ENCODE results near the gene CCNJ.

CCNJ gene

GRCh38 chr10:96072674-96073073 is 29.3 kb downstream of the CCNJ start:
- no peak for DNase-seq

- DNase-seq = no peak
These were observed 30.3 kb downstream of the CCNJ start for GRCh38 chr10:96073722-96074121.

GRCh38 chr10:96074776-96075175 is 31.4 kb downstream of the CCNJ start:
- DNase-seq = no peak

- peak; percentile 7 for DNase-seq
These were observed 32.6 kb downstream of the CCNJ start for GRCh38 chr10:96075977-96076376.

- DNase-seq = no peak
These were observed 33.8 kb downstream of the CCNJ start for GRCh38 chr10:96077156-96077555.

DNA sequence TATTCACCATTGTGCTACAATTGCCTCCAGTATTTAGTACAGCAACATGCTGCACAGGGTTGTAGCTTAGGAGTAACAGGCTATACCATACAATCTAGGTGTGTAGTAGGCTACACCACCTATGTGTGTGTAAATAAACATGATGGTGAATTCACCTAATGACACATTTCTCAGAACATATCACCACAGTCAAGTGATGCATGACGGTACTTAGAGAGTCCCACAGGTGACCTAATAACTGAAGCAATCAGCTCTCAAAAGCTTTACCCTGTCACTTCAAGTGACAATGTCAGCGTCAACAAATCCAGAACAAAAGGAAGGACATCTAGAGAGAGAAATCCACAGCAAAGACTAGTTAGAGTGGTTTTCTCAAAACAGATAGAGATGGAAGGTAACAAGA is 38.8 kb downstream of the CCNJ start:
- DNase-seq = no peak

- no peak for DNase-seq
These were observed 39.4 kb downstream of the CCNJ start for GRCh38 chr10:96082748-96083147.

DNA sequence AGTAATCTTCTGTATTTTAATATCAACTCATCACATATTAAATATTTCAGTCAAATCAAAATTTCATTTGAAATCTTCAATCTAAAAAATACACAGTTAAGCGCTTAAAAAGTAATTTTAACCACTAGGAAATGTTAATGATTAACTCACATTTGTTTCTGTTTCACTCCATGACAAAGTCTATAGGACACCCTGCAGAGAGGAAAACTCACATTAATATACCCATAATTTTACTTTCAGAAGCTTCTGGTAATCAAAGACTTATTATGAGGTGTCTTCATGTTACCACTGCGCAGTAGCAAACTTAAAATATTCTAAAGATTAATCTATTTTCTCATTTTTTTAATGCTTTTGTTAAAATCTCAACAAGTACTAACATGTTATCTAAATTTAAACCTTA is 45.7 kb downstream of the CCNJ start:
- DNase-seq = no peak

- DNase-seq = peak; percentile 87
These were observed 46.5 kb downstream of the CCNJ start for GRCh38 chr10:96089670-96090462.

- DNase-seq = no peak
These were observed 47.0 kb downstream of the CCNJ start for GRCh38 chr10:96090463-96090800.

GRCh38 chr10:96092999-96093767 is 49.8 kb downstream of the CCNJ start:
- DNase-seq = no peak

GRCh38 chr10:96093948-96094347 is 50.6 kb downstream of the CCNJ start:
- no peak for DNase-seq

GRCh38 chr10:96096958-96097357 is 53.6 kb downstream of the CCNJ start:
- DNase-seq = no peak

DNA sequence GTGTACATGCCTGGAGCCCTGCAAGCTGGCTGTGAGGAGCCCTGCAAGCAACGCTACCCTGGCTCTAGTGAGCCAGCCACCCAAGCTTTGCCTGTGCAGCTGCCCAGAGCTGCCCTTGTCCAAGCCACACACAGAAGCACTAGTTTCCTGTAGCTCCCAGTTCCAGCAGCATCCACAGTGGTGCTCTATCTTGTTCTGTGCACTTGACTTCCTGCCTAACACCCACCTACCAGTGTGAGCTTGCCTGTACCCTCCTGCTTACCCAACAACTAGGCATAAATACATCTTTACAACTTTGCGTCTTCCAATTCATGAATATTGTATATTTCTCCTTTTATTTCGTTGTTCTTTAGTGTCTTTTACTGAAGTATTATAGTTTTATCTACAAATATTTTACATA is 54.5 kb downstream of the CCNJ start:
- peak; percentile 1 for DNase-seq

DNA sequence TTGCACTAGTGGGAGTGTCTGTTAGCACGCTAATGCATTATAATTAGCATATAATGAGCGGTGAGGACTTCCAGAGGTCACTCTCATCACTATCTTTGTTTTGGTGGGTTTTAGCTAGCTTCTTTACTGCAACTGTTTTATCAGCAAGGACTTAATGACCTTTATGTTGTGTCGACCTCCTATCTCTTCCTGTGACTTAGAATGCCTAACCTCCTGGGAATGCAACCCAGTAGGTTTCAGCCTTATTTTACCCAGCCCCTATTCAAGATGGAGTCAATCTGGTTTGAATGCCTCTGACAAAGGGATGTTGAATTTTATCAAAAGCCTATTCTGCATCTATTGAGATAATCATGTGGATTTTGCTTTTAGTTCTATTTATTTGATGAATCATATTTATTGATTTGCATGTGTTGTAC is 64.2 kb downstream of the CCNJ start:
- DNase-seq = no peak

Data from NCI-H82 (cell line).